ENCODE results near the gene LCAT.

- TF ChIP-seq, protein P1, sequence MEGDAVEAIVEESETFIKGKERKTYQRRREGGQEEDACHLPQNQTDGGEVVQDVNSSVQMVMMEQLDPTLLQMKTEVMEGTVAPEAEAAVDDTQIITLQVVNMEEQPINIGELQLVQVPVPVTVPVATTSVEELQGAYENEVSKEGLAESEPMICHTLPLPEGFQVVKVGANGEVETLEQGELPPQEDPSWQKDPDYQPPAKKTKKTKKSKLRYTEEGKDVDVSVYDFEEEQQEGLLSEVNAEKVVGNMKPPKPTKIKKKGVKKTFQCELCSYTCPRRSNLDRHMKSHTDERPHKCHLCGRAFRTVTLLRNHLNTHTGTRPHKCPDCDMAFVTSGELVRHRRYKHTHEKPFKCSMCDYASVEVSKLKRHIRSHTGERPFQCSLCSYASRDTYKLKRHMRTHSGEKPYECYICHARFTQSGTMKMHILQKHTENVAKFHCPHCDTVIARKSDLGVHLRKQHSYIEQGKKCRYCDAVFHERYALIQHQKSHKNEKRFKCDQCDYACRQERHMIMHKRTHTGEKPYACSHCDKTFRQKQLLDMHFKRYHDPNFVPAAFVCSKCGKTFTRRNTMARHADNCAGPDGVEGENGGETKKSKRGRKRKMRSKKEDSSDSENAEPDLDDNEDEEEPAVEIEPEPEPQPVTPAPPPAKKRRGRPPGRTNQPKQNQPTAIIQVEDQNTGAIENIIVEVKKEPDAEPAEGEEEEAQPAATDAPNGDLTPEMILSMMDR (IDR thresholded peaks at IDR 0.05), result no peak
- no peak for TF ChIP-seq ZFX (IDR thresholded peaks at IDR 0.05; ENCODE audit: borderline replicate concordance)
Observed at GRCh38 chr16:67936880-67937605, 6.9 kb downstream of the LCAT start.
